ENCODE data around the gene GPR62.

DNA sequence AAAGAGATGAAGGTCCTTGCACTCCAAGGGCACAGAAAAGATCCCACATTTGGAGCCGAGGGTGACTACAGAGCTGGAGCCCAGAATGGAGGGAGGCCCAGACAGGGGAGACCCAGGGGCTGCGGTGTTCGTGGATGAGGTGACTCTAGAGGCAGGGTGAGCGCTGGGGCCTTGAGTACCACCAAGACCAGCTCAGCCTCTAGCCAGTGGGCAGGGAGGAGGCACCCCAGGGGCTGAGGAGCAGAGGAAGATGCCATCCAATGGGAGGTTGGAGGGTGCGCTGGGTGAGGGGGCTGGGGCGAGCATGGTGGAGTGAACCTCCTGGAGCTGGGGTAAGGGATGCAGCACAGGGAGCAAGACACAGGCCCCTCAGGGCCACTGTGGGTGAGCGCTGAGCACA, 26.7 kb upstream of the GPR62 start:
- TF ChIP-seq, protein P1, sequence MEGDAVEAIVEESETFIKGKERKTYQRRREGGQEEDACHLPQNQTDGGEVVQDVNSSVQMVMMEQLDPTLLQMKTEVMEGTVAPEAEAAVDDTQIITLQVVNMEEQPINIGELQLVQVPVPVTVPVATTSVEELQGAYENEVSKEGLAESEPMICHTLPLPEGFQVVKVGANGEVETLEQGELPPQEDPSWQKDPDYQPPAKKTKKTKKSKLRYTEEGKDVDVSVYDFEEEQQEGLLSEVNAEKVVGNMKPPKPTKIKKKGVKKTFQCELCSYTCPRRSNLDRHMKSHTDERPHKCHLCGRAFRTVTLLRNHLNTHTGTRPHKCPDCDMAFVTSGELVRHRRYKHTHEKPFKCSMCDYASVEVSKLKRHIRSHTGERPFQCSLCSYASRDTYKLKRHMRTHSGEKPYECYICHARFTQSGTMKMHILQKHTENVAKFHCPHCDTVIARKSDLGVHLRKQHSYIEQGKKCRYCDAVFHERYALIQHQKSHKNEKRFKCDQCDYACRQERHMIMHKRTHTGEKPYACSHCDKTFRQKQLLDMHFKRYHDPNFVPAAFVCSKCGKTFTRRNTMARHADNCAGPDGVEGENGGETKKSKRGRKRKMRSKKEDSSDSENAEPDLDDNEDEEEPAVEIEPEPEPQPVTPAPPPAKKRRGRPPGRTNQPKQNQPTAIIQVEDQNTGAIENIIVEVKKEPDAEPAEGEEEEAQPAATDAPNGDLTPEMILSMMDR (conservative IDR thresholded peaks at IDR 0.05) = no peak
- TF ChIP-seq EZH2 (IDR thresholded peaks at IDR 0.05; ENCODE audit: low read depth) = no peak
